Neural progenitor cell (in vitro differentiated cells): ENCODE data around the gene CORO7. TPM values are rescaled to one million over a fixed set of nuclear protein-coding genes. Genes with fewer than 3 reads are reported as not detected.

Experiments
- DNase-seq: peaks from one replicate; pipeline ENCODE4 v3.0.0-alpha.2; 2016; ENCODE audit warnings: low spot score
- H2AFZ ChIP-seq: fragments of 200-600 bp; sonication (generic); replicated peaks from 2 replicates; pipeline ENCODE4 v1.6.1; 2016; ENCODE audit warnings: antibody characterized with exemption
- H3F3A ChIP-seq: fragments of 200-600 bp; sonication (generic); 2 replicates; pipeline ENCODE4 v1.6.1; 2016; ENCODE audit warnings: antibody characterized with exemption, low read depth
- H3K27ac ChIP-seq: fragments of 200-600 bp; sonication (generic); 2 replicates; pipeline ENCODE4 v1.5.1; 2016; ENCODE audit warnings: mild to moderate bottlenecking
- H3K27me3 ChIP-seq: fragments of 200-600 bp; sonication (generic); 2 replicates; pipeline ENCODE4 v1.6.1; 2016; ENCODE audit warnings: mild to moderate bottlenecking, moderate library complexity
- H3K36me3 ChIP-seq: fragments of 200-600 bp; sonication (generic); 2 replicates; pipeline ENCODE4 v1.5.1; 2016
- H3K4me1 ChIP-seq: fragments of 200-600 bp; sonication (generic); 2 replicates; pipeline ENCODE4 v1.6.1; 2016; ENCODE audit warnings: mixed run types
- H3K4me2 ChIP-seq: fragments of 200-600 bp; sonication (generic); 2 replicates; pipeline ENCODE4 v1.6.1; 2016
- H3K4me3 ChIP-seq: fragments of 200-600 bp; sonication (generic); 2 replicates; pipeline ENCODE4 v1.5.1; 2016
- H3K79me2 ChIP-seq: fragments of 200-600 bp; sonication (generic); 2 replicates; pipeline ENCODE4 v1.6.1; 2016; ENCODE audit warnings: low read depth
- H3K9ac ChIP-seq: fragments of 200-600 bp; sonication (generic); 2 replicates; pipeline ENCODE4 v1.6.1; 2016
- H3K9me3 ChIP-seq: fragments of 200-600 bp; sonication (generic); 2 replicates; pipeline ENCODE4 v1.5.1; 2016; ENCODE audit warnings: low read depth
- H4K20me1 ChIP-seq: fragments of 200-600 bp; sonication (generic); 2 replicates; pipeline ENCODE4 v1.6.1; 2016; ENCODE audit warnings: low read depth
- H3K27ac Mint-ChIP-seq: 3 replicates; pipeline ENCODE4 v1.8.0; 2021; ENCODE audit warnings: mixed read lengths
- H3K27me3 Mint-ChIP-seq: 2 replicates; pipeline ENCODE4 v1.8.0; 2022; ENCODE audit warnings: low read depth, mild to moderate bottlenecking, inconsistent platforms, moderate library complexity, mixed read lengths; ENCODE audit not compliant: insufficient read depth
- H3K36me3 Mint-ChIP-seq: 3 replicates; pipeline ENCODE4 v1.8.0; 2021; ENCODE audit warnings: mixed read lengths
- H3K4me1 Mint-ChIP-seq: 3 replicates; pipeline ENCODE4 v1.8.0; 2021; ENCODE audit warnings: mixed read lengths
- H3K4me3 Mint-ChIP-seq: 3 replicates; pipeline ENCODE4 v1.8.0; 2021; ENCODE audit warnings: mild to moderate bottlenecking, moderate library complexity, mixed read lengths
- H3K9me3 Mint-ChIP-seq: 3 replicates; pipeline ENCODE4 v1.8.0; 2020; ENCODE audit warnings: mixed read lengths
- EZH2 ChIP-seq: fragments of 200-600 bp; sonication (generic); IDR thresholded peaks from 2 replicates; pipeline ENCODE4 v1.6.1; 2017; ENCODE audit warnings: antibody characterized with exemption, mild to moderate bottlenecking, moderate library complexity
- EZH2phosphoT487 ChIP-seq: fragments of 200-600 bp; sonication (generic); IDR thresholded peaks from 2 replicates; pipeline ENCODE4 v1.6.1; 2017; ENCODE audit warnings: antibody characterized with exemption
- total RNA-seq: library from RNA; depleted of rRNA; stranded (reverse); fragments of >200 nt; gene quantifications from 2 replicates; pipeline ENCODE4 v1.2.3, GENCODE V29; 2015; ENCODE audit warnings: low replicate concordance
- TF ChIP-seq, protein P1 (sequence below): fragments of 200-600 bp; sonication (generic); IDR thresholded peaks from 2 replicates; pipeline ENCODE4 v1.5.1; 2017; ENCODE audit warnings: antibody characterized with exemption, mild to moderate bottlenecking

Gene CORO7
- total RNA-seq, 1 donor from 2014 or later: 6.8 TPM

DNA sequence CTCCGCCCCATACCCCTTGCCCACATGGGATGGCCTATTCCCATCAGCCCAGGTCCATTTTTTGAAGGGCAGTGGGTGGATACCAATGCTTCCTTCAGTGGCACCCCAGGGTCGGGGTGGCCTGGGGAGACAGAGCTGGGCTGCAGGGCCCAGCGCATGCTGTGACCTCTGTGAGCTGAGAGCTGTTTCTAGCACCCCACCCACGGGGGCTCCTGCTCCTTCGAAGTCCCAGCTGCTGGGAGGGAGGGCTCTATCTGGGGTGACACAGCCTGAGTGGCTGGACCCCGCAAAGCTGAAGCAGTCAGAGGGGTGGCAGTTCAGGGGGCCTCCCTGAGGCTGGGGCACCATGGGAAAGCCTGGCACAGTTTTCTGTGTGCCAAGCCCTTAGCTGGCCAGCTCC, 76.0 kb downstream of the CORO7 start:
- no peak overlapping the region for H2AFZ ChIP-seq
- peaks cover 4% of the 10 kb centered on the region for H3K9me3 Mint-ChIP-seq
- peaks cover 5% of the 10 kb centered on the region for H3F3A ChIP-seq
- H3K27ac Mint-ChIP-seq: no peak overlapping the region
- H3K4me2 ChIP-seq: no peak overlapping the region
- no peaks in the 10 kb centered on the region for H3K27me3 ChIP-seq
- H3K27me3 Mint-ChIP-seq: peaks cover 15% of the 10 kb centered on the region
- no peak overlapping the region for H3K9ac ChIP-seq
- H3K79me2 ChIP-seq: peaks cover 26% of the 10 kb centered on the region
- H3K27ac ChIP-seq: no peak overlapping the region
- no peak overlapping the region for H3K4me3 ChIP-seq
- no peaks in the 10 kb centered on the region for H3K36me3 ChIP-seq
- H4K20me1 ChIP-seq: peaks cover 9% of the 10 kb centered on the region
- no peak for DNase-seq
- H3K4me1 Mint-ChIP-seq: peaks cover 3% of the 10 kb centered on the region
- H3K4me1 ChIP-seq: no peaks in the 10 kb centered on the region
- TF ChIP-seq, protein P1, sequence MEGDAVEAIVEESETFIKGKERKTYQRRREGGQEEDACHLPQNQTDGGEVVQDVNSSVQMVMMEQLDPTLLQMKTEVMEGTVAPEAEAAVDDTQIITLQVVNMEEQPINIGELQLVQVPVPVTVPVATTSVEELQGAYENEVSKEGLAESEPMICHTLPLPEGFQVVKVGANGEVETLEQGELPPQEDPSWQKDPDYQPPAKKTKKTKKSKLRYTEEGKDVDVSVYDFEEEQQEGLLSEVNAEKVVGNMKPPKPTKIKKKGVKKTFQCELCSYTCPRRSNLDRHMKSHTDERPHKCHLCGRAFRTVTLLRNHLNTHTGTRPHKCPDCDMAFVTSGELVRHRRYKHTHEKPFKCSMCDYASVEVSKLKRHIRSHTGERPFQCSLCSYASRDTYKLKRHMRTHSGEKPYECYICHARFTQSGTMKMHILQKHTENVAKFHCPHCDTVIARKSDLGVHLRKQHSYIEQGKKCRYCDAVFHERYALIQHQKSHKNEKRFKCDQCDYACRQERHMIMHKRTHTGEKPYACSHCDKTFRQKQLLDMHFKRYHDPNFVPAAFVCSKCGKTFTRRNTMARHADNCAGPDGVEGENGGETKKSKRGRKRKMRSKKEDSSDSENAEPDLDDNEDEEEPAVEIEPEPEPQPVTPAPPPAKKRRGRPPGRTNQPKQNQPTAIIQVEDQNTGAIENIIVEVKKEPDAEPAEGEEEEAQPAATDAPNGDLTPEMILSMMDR: no peak
- no peak for TF ChIP-seq EZH2phosphoT487
- no peak for TF ChIP-seq EZH2
- no peaks in the 10 kb centered on the region for H3K9me3 ChIP-seq
- H3K36me3 Mint-ChIP-seq: peaks cover 17% of the 10 kb centered on the region
- no peak overlapping the region for H3K4me3 Mint-ChIP-seq

DNA sequence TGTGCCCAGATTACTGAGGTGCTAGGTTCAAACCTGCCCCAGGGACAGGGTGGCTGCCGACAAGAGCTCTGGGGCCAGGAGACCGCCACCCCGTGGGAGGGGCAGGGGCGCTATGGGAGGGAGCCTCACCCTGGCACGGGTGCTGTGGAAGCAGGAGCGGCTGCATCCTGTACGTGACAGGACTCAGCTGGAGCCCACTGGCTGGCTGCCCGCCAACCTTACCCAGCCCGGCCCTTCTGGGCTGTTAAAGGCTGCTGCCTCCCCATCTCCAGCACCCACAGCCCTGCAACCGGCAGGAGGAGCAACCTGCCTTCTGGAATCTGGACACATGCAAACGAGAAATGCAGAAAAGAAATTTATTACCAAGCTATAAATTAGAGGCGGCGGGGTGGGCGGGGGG, 76.5 kb downstream of the CORO7 start:
- Mint-ChIP-seq H3K27ac (no peak overlapping the region), H3K9me3 (peaks cover 4% of the 10 kb centered on the region), H3K4me1 (peaks cover 3% of the 10 kb centered on the region), H3K4me3 (no peak overlapping the region), H3K36me3 (peaks cover 14% of the 10 kb centered on the region), H3K27me3 (peaks cover 14% of the 10 kb centered on the region)
- TF ChIP-seq EZH2 (no peak), EZH2phosphoT487 (no peak)
- TF ChIP-seq, protein P1: no peak
- H3K27me3 ChIP-seq: no peaks in the 10 kb centered on the region
- H2AFZ ChIP-seq: no peak overlapping the region
- no peak overlapping the region for H3K27ac ChIP-seq
- DNase-seq: no peak
- no peak overlapping the region for H3K4me2 ChIP-seq
- H4K20me1 ChIP-seq: peaks cover 9% of the 10 kb centered on the region
- H3K9ac ChIP-seq: no peak overlapping the region
- no peak overlapping the region for H3K4me3 ChIP-seq
- H3K36me3 ChIP-seq: no peaks in the 10 kb centered on the region
- peaks cover 3% of the 10 kb centered on the region for H3F3A ChIP-seq
- no peaks in the 10 kb centered on the region for H3K4me1 ChIP-seq
- peaks cover 22% of the 10 kb centered on the region for H3K79me2 ChIP-seq
- no peaks in the 10 kb centered on the region for H3K9me3 ChIP-seq

DNA sequence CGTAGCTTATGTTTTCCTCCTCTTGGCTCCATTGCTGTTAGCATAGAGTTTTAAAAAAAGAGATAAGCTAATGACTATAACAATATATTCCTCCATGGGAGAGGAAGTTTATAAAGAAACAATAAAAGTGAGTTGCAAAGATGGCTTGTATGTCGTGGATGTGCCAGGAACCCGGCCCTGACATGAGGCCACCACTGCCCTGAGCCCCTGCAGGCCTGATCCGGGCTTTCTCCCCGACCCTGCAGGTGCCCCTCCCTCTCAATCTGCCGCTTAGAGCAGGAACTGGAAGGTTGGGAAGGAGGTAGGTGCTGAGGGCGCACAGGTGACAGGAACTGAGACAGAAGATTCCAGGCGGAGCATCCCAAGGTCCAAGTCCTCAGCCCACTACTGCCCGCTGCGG, 76.9 kb downstream of the CORO7 start:
- Mint-ChIP-seq H3K9me3 (peaks cover 4% of the 10 kb centered on the region), H3K27me3 (peaks cover 11% of the 10 kb centered on the region), H3K27ac (no peak overlapping the region), H3K4me3 (no peak overlapping the region), H3K36me3 (peaks cover 12% of the 10 kb centered on the region), H3K4me1 (peaks cover 3% of the 10 kb centered on the region)
- no peak overlapping the region for H3K4me3 ChIP-seq
- no peak overlapping the region for H3K4me2 ChIP-seq
- no peaks in the 10 kb centered on the region for H3K27me3 ChIP-seq
- peaks cover 9% of the 10 kb centered on the region for H4K20me1 ChIP-seq
- TF ChIP-seq, protein P1: no peak
- TF ChIP-seq EZH2 (no peak), EZH2phosphoT487 (no peak)
- H2AFZ ChIP-seq: no peak overlapping the region
- no peaks in the 10 kb centered on the region for H3F3A ChIP-seq
- H3K9me3 ChIP-seq: no peaks in the 10 kb centered on the region
- DNase-seq: no peak
- peaks cover 22% of the 10 kb centered on the region for H3K79me2 ChIP-seq
- H3K27ac ChIP-seq: no peak overlapping the region
- H3K36me3 ChIP-seq: no peaks in the 10 kb centered on the region
- peak overlapping the region; percentile 13 for H3K9ac ChIP-seq
- H3K4me1 ChIP-seq: no peaks in the 10 kb centered on the region
